Common myeloid progenitor, CD34-positive (primary cell): ENCODE results near the gene INPP4B.

Experiments
- CTCF ChIA-PET: fragments of 350-600 bp; sonication (Branson Sonifier 250); formaldehyde crosslinking; loops from one replicate; lab custom pipeline; 2021; ENCODE audit warnings: antibody characterized with exemption; lab: Charles Lee
- POLR2A ChIA-PET: fragments of 350-600 bp; sonication (Branson Sonifier 250); formaldehyde crosslinking; loops from one replicate; lab custom pipeline; 2021; ENCODE audit warnings: antibody characterized with exemption; lab: Charles Lee
- DNase-seq, 3 donors: peaks; one replicate each; pipeline versions ENCODE4 v3.0.0 to v3.0.0-alpha.2; 2013
- H3K27ac ChIP-seq, 2 experiments: 1 replicate in 1 of 2; 2 replicates in 1 of 2; pipeline ENCODE4 v1.7.0; 2013; ENCODE audit warnings: inconsistent platforms in 2 of 2, low read length in 2 of 2, mild to moderate bottlenecking in 2 of 2, low read depth in 1 of 2, moderate library complexity in 1 of 2; ENCODE audit not compliant: severe bottlenecking in 2 of 2, insufficient read depth in 1 of 2, poor library complexity in 1 of 2
- H3K27me3 ChIP-seq, 5 experiments: replicated peaks in 2 of 5; 1 replicate in 3 of 5; 2 replicates in 2 of 5; pipeline versions ENCODE4 v1.6.1 to v1.7.0; 2013; ENCODE audit warnings: low read length in 4 of 5, mild to moderate bottlenecking in 2 of 5, moderate library complexity in 2 of 5, inconsistent platforms in 1 of 5; ENCODE audit not compliant: insufficient read depth in 5 of 5, control insufficient read depth in 4 of 5
- H3K36me3 ChIP-seq, 4 experiments: 1 replicate in 2 of 4; 2 replicates in 2 of 4; pipeline versions ENCODE4 v1.6.1 to v1.7.0; 2013; ENCODE audit warnings: low read length in 3 of 4, control low read depth in 1 of 4, mild to moderate bottlenecking in 1 of 4; ENCODE audit not compliant: control insufficient read depth in 4 of 4, insufficient read depth in 4 of 4
- H3K4me1 ChIP-seq, 4 experiments: 1 replicate in 3 of 4; 2 replicates in 1 of 4; pipeline versions ENCODE4 v1.6.1 to v1.7.1; 2013; ENCODE audit warnings: low read length in 3 of 4, mild to moderate bottlenecking in 3 of 4, control low read depth in 1 of 4, inconsistent platforms in 1 of 4, moderate library complexity in 1 of 4; ENCODE audit not compliant: control insufficient read depth in 4 of 4, insufficient read depth in 4 of 4; ENCODE audit errors: control extremely low read depth in 1 of 4
- H3K4me3 ChIP-seq, 7 experiments: 1 replicate in 4 of 7; 2 replicates in 3 of 7; pipeline versions ENCODE4 v1.5.1 to v1.7.0; 2013; ENCODE audit warnings: mild to moderate bottlenecking in 7 of 7, low read length in 6 of 7, moderate library complexity in 6 of 7, inconsistent platforms in 2 of 7, low read depth in 2 of 7, control low read depth in 1 of 7; ENCODE audit not compliant: insufficient read depth in 4 of 7, control insufficient read depth in 1 of 7; ENCODE audit errors: extremely low read depth in 1 of 7
- H3K9me3 ChIP-seq, 5 experiments: 1 replicate in 4 of 5; 2 replicates in 1 of 5; pipeline versions ENCODE4 v1.6.1 to v1.7.1; 2013; ENCODE audit warnings: low read length in 4 of 5, mild to moderate bottlenecking in 2 of 5, inconsistent platforms in 1 of 5, low read depth in 1 of 5, moderate library complexity in 1 of 5; ENCODE audit not compliant: control insufficient read depth in 4 of 5, insufficient read depth in 2 of 5; ENCODE audit errors: control extremely low read depth in 1 of 5
- WGBS: methylation state at CpG from one replicate; pipeline ENCODE4 v1.1.5; 2013; ENCODE audit not compliant: insufficient coverage; 5-methylcytosine and 5-hydroxymethylcytosine counted together

Gene INPP4B

DNA sequence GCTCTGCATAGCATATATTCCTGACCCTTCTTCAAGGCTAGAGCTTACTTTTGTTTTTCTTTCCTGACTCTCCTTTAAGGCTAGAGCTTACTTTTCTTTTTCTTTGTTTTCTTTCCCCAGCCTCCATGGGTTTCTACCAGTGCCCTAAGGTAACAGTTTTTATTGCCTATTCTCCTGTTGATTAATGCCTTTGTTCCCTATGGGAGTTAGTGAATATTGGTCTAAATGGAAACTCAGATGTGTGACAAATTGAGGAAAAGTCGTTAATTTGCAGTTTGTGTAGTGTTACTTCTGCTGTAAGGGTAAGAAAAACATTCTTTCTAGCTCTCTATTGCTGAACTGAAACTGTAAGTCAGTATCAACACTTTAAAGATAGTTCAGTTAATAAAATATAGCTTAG is 851.0 kb downstream of the INPP4B start:
- Histone ChIP-seq H3K9me3 (peaks cover 0 to 7% (median 2%) of the 10 kb centered on the region in 5 experiments), H3K27ac (no peak overlapping the region), H3K36me3 (no peaks in the 10 kb centered on the region), H3K27me3 (no peaks in the 10 kb centered on the region), H3K4me1 (no peaks in the 10 kb centered on the region), H3K4me3 (no peak overlapping the region)
- no peak for DNase-seq
- ChIA-PET CTCF (no interaction called here), POLR2A (no interaction called here)
- WGBS = no CpG with 5 or more reads among the region's 1 CpG

- Histone ChIP-seq H3K4me3 (no peak overlapping the region), H3K36me3 (no peaks in the 10 kb centered on the region), H3K4me1 (no peaks in the 10 kb centered on the region), H3K9me3 (peaks cover 0 to 3% (median 0%) of the 10 kb centered on the region in 5 experiments), H3K27ac (no peak overlapping the region), H3K27me3 (no peaks in the 10 kb centered on the region)
- CTCF ChIA-PET = no interaction called here
- DNase-seq = no peak
- WGBS = 86% methylated on average over 3 of the region's 3 CpGs
- POLR2A ChIA-PET = no interaction called here
These were observed 868.7 kb downstream of the INPP4B start for GRCh38 chr4:141977433-141977832.
